ENCODE data around the gene ECHS1.

Gene ECHS1

GRCh38 chr10:133316732-133317131 is 56.4 kb downstream of the ECHS1 start:
- DNase-seq = no peak

- no peak for DNase-seq
Observed at GRCh38 chr10:133316266-133316665, 56.9 kb downstream of the ECHS1 start.

- no peak for DNase-seq
Observed at GRCh38 chr10:133315847-133316246, 57.3 kb downstream of the ECHS1 start.

- no peak for DNase-seq
Observed at GRCh38 chr10:133314911-133315310, 58.2 kb downstream of the ECHS1 start.

- no peak for DNase-seq
Observed at GRCh38 chr10:133313192-133313591, 60.0 kb downstream of the ECHS1 start.

- no peak for DNase-seq
Observed at GRCh38 chr10:133312769-133313145, 60.4 kb downstream of the ECHS1 start.

Data from NCI-H69 (cell line).